Caki2 (cell line): ENCODE results near the gene VCAM1. TPM values are rescaled to one million over a fixed set of nuclear protein-coding genes. Genes with fewer than 3 reads are reported as not detected.
"Not testable (repeated sequence)": the region's sequence is repeated elsewhere in the genome, so short reads cannot be mapped to it uniquely, and the experiment has no call there.

Experiments
- DNase-seq: peaks from one replicate; pipeline ENCODE4 v3.0.0-alpha.2; 2015; ENCODE audit warnings: low read depth
- in situ Hi-C: cut with HindIII; loops from 2 replicates; pipeline ENCODE4 v1.10.0; 2016; ENCODE audit warnings: low sequenced_read_pairs, low pct_unique_long_range_greater_than_20kb, mixed read lengths
- total RNA-seq: library from RNA; depleted of rRNA; stranded (reverse); fragments of >200 nt; shearing (Covaris generic); gene quantifications from 2 replicates; pipeline ENCODE4 v1.2.3, GENCODE V29; 2014; ENCODE audit warnings: low replicate concordance; rRNA removed

Gene VCAM1
- total RNA-seq, 1 experiment from 2014 or later, result 0.10 TPM

- DNase-seq, result no peak
- in situ Hi-C loops, result no loop called here
Observed at GRCh38 chr1:100767176-100767890, 47.8 kb downstream of the VCAM1 start.

- no peak for DNase-seq
- in situ Hi-C loops, result no loop called here
Observed at GRCh38 chr1:100769323-100769722, 49.8 kb downstream of the VCAM1 start.

- in situ Hi-C loops, result no loop called here
- DNase-seq, result no peak
Observed at GRCh38 chr1:100769906-100770646, 50.5 kb downstream of the VCAM1 start.

GRCh38 chr1:100773444-100773843 lies 53.9 kb downstream of the VCAM1 start:
- DNase-seq, result no peak
- in situ Hi-C loops, result no loop called here

GRCh38 chr1:100774370-100774769 lies 54.8 kb downstream of the VCAM1 start:
- DNase-seq, result no peak
- in situ Hi-C loops, result no loop called here

- no peak for DNase-seq
- in situ Hi-C loops, result no loop called here
Observed at GRCh38 chr1:100775483-100775882, 55.9 kb downstream of the VCAM1 start.

- no peak for DNase-seq
- in situ Hi-C loops, result no loop called here
Observed at GRCh38 chr1:100778748-100779147, 59.2 kb downstream of the VCAM1 start.

GRCh38 chr1:100780814-100781213 lies 61.3 kb downstream of the VCAM1 start:
- in situ Hi-C loops, result no loop called here
- no peak for DNase-seq

GRCh38 chr1:100781728-100782127 lies 62.2 kb downstream of the VCAM1 start:
- in situ Hi-C loops, result not testable (repeated sequence)

GRCh38 chr1:100782473-100783039 lies 63.0 kb downstream of the VCAM1 start:
- in situ Hi-C loops, result no loop called here
- DNase-seq, result no peak

More at GRCh38 chr1:100781728-100782127, 62.2 kb downstream of the VCAM1 start:
- not testable (repeated sequence) for DNase-seq

- in situ Hi-C loops, result no loop called here
- no peak for DNase-seq
Observed at GRCh38 chr1:100785470-100786052, 66.0 kb downstream of the VCAM1 start.

GRCh38 chr1:100786870-100787269 lies 67.3 kb downstream of the VCAM1 start:
- in situ Hi-C loops, result no loop called here

More at GRCh38 chr1:100786870-100787269, 67.3 kb downstream of the VCAM1 start:
- no peak for DNase-seq

Other genes with a start within 250 kb of the VCAM1 start
- not detected in 2 replicates for gene GPR88, start 181.6 kb upstream of the VCAM1 start, total RNA-seq
- 1.8 and 3.9 TPM in 2 replicates for gene EXTL2, start 175.1 kb downstream of the VCAM1 start, total RNA-seq
- gene SLC30A7, start 176.3 kb downstream of the VCAM1 start, total RNA-seq, result 10.8 and 28.4 TPM in 2 replicates